H9 (cell line): ENCODE data around the gene HLF. TPM values are rescaled to one million over a fixed set of nuclear protein-coding genes. Genes with fewer than 3 reads are reported as not detected.

Source experiments
- DNase-seq: peaks from one replicate; pipeline ENCODE4 v3.0.0-alpha.2; 2017
- H2AFZ ChIP-seq: one replicate; pipeline ENCODE4 v1.6.1; 2013; ENCODE audit warnings: mild to moderate bottlenecking, low read length, control low read depth, moderate library complexity
- H2AK5ac ChIP-seq: 2 replicates; pipeline ENCODE4 v1.6.1; 2013; ENCODE audit warnings: low read length, control low read depth, mixed read lengths; ENCODE audit not compliant: insufficient read length
- H2BK120ac ChIP-seq: one replicate; pipeline ENCODE4 v1.6.1; 2013; ENCODE audit warnings: low read depth, mild to moderate bottlenecking, low read length, control low read depth, inconsistent platforms; ENCODE audit not compliant: poor library complexity, severe bottlenecking
- H2BK12ac ChIP-seq: 2 replicates; pipeline ENCODE4 v1.6.1; 2013; ENCODE audit warnings: low read length, control low read depth, mixed read lengths, low read depth; ENCODE audit not compliant: insufficient read length
- H2BK15ac ChIP-seq: 2 replicates; pipeline ENCODE4 v1.6.1; 2013; ENCODE audit warnings: low read depth, low read length, control low read depth
- H2BK20ac ChIP-seq: one replicate; pipeline ENCODE4 v1.6.1; 2013; ENCODE audit warnings: low read depth, mild to moderate bottlenecking, low read length, control low read depth, inconsistent platforms; ENCODE audit not compliant: poor library complexity, severe bottlenecking
- H2BK5ac ChIP-seq: 2 replicates; pipeline ENCODE4 v1.6.1; 2013; ENCODE audit warnings: low read length, control low read depth, mixed read lengths; ENCODE audit not compliant: insufficient read length
- H3K14ac ChIP-seq: 2 replicates; pipeline ENCODE4 v1.6.1; 2013; ENCODE audit warnings: low read length, control low read depth; ENCODE audit not compliant: insufficient read depth
- H3K18ac ChIP-seq: 2 replicates; pipeline ENCODE4 v1.6.1; 2013; ENCODE audit warnings: low read depth, mild to moderate bottlenecking, mixed read lengths, low read length, control low read depth; ENCODE audit not compliant: insufficient read length
- H3K23ac ChIP-seq: 2 replicates; pipeline ENCODE4 v1.6.1; 2013; ENCODE audit warnings: low read length, control low read depth, mixed read lengths, low read depth; ENCODE audit not compliant: insufficient read length
- H3K23me2 ChIP-seq: 2 replicates; pipeline ENCODE4 v1.6.1; 2013; ENCODE audit warnings: low read depth, mild to moderate bottlenecking, mixed read lengths, low read length, control low read depth; ENCODE audit not compliant: insufficient read length, poor library complexity, severe bottlenecking
- H3K27ac ChIP-seq: 2 replicates; pipeline ENCODE4 v1.5.1; 2013; ENCODE audit warnings: low read length, control low read depth, mixed read lengths, low read depth; ENCODE audit not compliant: insufficient read length
- H3K27me3 ChIP-seq: 2 replicates; pipeline ENCODE4 v1.6.1; 2013; ENCODE audit warnings: low read length, control low read depth, inconsistent platforms; ENCODE audit not compliant: insufficient read depth
- H3K4ac ChIP-seq: 2 replicates; pipeline ENCODE4 v1.6.1; 2013; ENCODE audit warnings: low read depth, mild to moderate bottlenecking, control low read depth, inconsistent platforms, low read length, moderate library complexity
- H3K4me1 ChIP-seq: 2 replicates; pipeline ENCODE4 v1.6.1; 2013; ENCODE audit warnings: low read length, control low read depth, inconsistent platforms; ENCODE audit not compliant: insufficient read depth
- H3K4me2 ChIP-seq: 2 replicates; pipeline ENCODE4 v1.6.1; 2013; ENCODE audit warnings: low read length, control low read depth, mixed read lengths; ENCODE audit not compliant: insufficient read length, insufficient read depth
- H3K56ac ChIP-seq: 2 replicates; pipeline ENCODE4 v1.6.1; 2013; ENCODE audit warnings: low read depth, mild to moderate bottlenecking, mixed read lengths, low read length, control low read depth; ENCODE audit not compliant: insufficient read length
- H3K79me1 ChIP-seq: 2 replicates; pipeline ENCODE4 v1.6.1; 2013; ENCODE audit warnings: low read depth, mild to moderate bottlenecking, moderate library complexity, low read length, control low read depth, inconsistent platforms; ENCODE audit not compliant: insufficient read depth, poor library complexity, severe bottlenecking
- H3K79me2 ChIP-seq: 2 replicates; pipeline ENCODE4 v1.6.1; 2013; ENCODE audit warnings: low read length, control low read depth, inconsistent platforms; ENCODE audit not compliant: insufficient read depth
- H3K9ac ChIP-seq: 2 replicates; pipeline ENCODE4 v1.6.1; 2013; ENCODE audit warnings: low read length, control low read depth, mixed read lengths; ENCODE audit not compliant: insufficient read length; ENCODE audit errors: extremely low read depth
- H3K9me3 ChIP-seq: one replicate; pipeline ENCODE4 v1.6.1; 2013; ENCODE audit warnings: low read depth, low read length, inconsistent platforms; ENCODE audit not compliant: control insufficient read depth
- H3T11ph ChIP-seq: one replicate; pipeline ENCODE4 v1.6.1; 2013; ENCODE audit warnings: mild to moderate bottlenecking, low read length, control low read depth, inconsistent platforms
- H4K20me1 ChIP-seq: one replicate; pipeline ENCODE4 v1.6.1; 2013; ENCODE audit not compliant: control insufficient read depth, insufficient read length, insufficient read depth
- H4K5ac ChIP-seq: 2 replicates; pipeline ENCODE4 v1.6.1; 2013; ENCODE audit warnings: low read depth, mild to moderate bottlenecking, mixed read lengths, low read length, control low read depth; ENCODE audit not compliant: insufficient read length
- H4K8ac ChIP-seq: replicated peaks from 2 replicates; pipeline ENCODE4 v1.6.1; 2013; ENCODE audit warnings: low read length, control low read depth, mixed read lengths, low read depth; ENCODE audit not compliant: insufficient read length
- H4K91ac ChIP-seq: 2 replicates; pipeline ENCODE4 v1.6.1; 2013; ENCODE audit warnings: low read depth, mild to moderate bottlenecking, moderate library complexity, mixed read lengths, low read length, control low read depth; ENCODE audit not compliant: insufficient read length
- H3K27ac Mint-ChIP-seq, 3 experiments: 2 replicates in 2 of 3; 3 replicates in 1 of 3; pipeline ENCODE4 v1.8.0; 2020 to 2021; ENCODE audit warnings: mixed read lengths in 3 of 3, mild to moderate bottlenecking in 1 of 3, moderate library complexity in 1 of 3
- H3K27me3 Mint-ChIP-seq: 2 replicates; pipeline ENCODE4 v1.8.0; 2021; ENCODE audit warnings: low read depth, mild to moderate bottlenecking, moderate library complexity, mixed read lengths
- H3K36me3 Mint-ChIP-seq, 3 experiments: 2 replicates in 2 of 3; 3 replicates in 1 of 3; pipeline ENCODE4 v1.8.0; 2020 to 2021; ENCODE audit warnings: low read depth in 3 of 3, mixed read lengths in 3 of 3; ENCODE audit not compliant: insufficient read depth in 1 of 3
- H3K4me1 Mint-ChIP-seq, 2 experiments: 2 replicates each; pipeline ENCODE4 v1.8.0; 2020; ENCODE audit warnings: mixed read lengths in 2 of 2
- H3K4me3 Mint-ChIP-seq, 2 experiments: 2 replicates in 1 of 2; 3 replicates in 1 of 2; pipeline ENCODE4 v1.8.0; 2020 to 2021; ENCODE audit warnings: mild to moderate bottlenecking in 2 of 2, mixed read lengths in 2 of 2, moderate library complexity in 1 of 2
- H3K9me3 Mint-ChIP-seq, 2 experiments: 2 replicates in 1 of 2; 3 replicates in 1 of 2; pipeline ENCODE4 v1.8.0; 2020; ENCODE audit warnings: mild to moderate bottlenecking in 2 of 2, mixed read lengths in 2 of 2, moderate library complexity in 1 of 2
- WGBS: extraction: QIAGEN DNeasy Blood & Tissue Kit; methylation state at CpG from one replicate; pipeline ENCODE4 v1.1.7; 2013; ENCODE audit warnings: missing lambda C conversion rate, low lambda C conversion rate, mixed read lengths; ENCODE audit not compliant: insufficient read length; ENCODE audit errors: extremely low coverage; 5-methylcytosine and 5-hydroxymethylcytosine counted together
- total RNA-seq: library from RNA; stranded (reverse); gene quantifications from 2 replicates; pipeline ENCODE4 v1.2.1, GENCODE V29; 2021
- TF ChIP-seq, protein P1 (sequence below): fragments of 200-600 bp; sonication (generic); conservative IDR thresholded peaks from 3 replicates; pipeline ENCODE4 v1.8.0; 2021; ENCODE audit warnings: antibody characterized with exemption, mild to moderate bottlenecking

Gene HLF
- total RNA-seq, 1 experiment from 2014 or later: 0.17 TPM

DNA sequence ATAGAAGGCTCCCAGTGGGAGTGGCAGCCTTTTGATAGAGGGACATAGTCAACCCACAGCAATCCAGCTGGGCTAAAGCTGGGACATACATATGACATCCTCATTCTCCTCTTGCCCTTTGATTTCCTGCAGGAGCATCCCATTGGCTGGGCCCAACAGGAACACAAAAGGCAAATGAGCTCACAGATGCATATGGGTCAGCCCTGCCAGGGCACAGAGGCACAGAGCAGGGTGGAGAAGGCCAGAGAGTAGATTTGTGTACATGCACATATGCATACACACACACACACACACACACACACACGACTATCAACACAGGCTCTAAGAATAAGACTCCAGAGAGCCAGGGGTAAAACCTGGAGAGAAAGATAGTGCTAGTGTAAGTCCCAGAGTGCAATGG, 98.3 kb downstream of the HLF start:
- H3K27ac Mint-ChIP-seq: no peak overlapping the region
- no peak overlapping the region for H3K56ac ChIP-seq
- TF ChIP-seq, protein P1, sequence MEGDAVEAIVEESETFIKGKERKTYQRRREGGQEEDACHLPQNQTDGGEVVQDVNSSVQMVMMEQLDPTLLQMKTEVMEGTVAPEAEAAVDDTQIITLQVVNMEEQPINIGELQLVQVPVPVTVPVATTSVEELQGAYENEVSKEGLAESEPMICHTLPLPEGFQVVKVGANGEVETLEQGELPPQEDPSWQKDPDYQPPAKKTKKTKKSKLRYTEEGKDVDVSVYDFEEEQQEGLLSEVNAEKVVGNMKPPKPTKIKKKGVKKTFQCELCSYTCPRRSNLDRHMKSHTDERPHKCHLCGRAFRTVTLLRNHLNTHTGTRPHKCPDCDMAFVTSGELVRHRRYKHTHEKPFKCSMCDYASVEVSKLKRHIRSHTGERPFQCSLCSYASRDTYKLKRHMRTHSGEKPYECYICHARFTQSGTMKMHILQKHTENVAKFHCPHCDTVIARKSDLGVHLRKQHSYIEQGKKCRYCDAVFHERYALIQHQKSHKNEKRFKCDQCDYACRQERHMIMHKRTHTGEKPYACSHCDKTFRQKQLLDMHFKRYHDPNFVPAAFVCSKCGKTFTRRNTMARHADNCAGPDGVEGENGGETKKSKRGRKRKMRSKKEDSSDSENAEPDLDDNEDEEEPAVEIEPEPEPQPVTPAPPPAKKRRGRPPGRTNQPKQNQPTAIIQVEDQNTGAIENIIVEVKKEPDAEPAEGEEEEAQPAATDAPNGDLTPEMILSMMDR: no peak
- no peaks in the 10 kb centered on the region for H3K9me3 ChIP-seq
- H2BK20ac ChIP-seq: no peak overlapping the region
- H4K91ac ChIP-seq: no peak overlapping the region
- WGBS: no CpG with 5 or more reads among the region's 1 CpG
- H3K14ac ChIP-seq: no peak overlapping the region
- H3K79me2 ChIP-seq: no peaks in the 10 kb centered on the region
- no peaks in the 10 kb centered on the region for H3K23me2 ChIP-seq
- no peak overlapping the region for H3K18ac ChIP-seq
- no peak overlapping the region for H3K9ac ChIP-seq
- no peak overlapping the region for H4K5ac ChIP-seq
- H3K27me3 ChIP-seq: no peaks in the 10 kb centered on the region
- no peaks in the 10 kb centered on the region for H3K27me3 Mint-ChIP-seq
- peaks cover 23 to 27% of the 10 kb centered on the region in 2 experiments for H3K4me1 Mint-ChIP-seq
- H2BK5ac ChIP-seq: no peak overlapping the region
- H3K4ac ChIP-seq: no peak overlapping the region
- no peak overlapping the region for H4K8ac ChIP-seq
- H3K27ac ChIP-seq: no peak overlapping the region
- H3K9me3 Mint-ChIP-seq: peaks cover 8 to 10% of the 10 kb centered on the region in 2 experiments
- H2BK12ac ChIP-seq: no peak overlapping the region
- H3K4me3 Mint-ChIP-seq: no peak overlapping the region
- H3K4me1 ChIP-seq: no peaks in the 10 kb centered on the region
- H2BK120ac ChIP-seq: no peak overlapping the region
- H3T11ph ChIP-seq: no peak overlapping the region
- no peak overlapping the region for H2BK15ac ChIP-seq
- DNase-seq: no peak
- H3K79me1 ChIP-seq: no peaks in the 10 kb centered on the region
- H2AFZ ChIP-seq: no peak overlapping the region
- no peak overlapping the region for H3K4me2 ChIP-seq
- H3K36me3 Mint-ChIP-seq: peaks cover 0 to 10% (median 0%) of the 10 kb centered on the region in 3 experiments; a peak in 3 of 7 replicates
- H2AK5ac ChIP-seq: no peak overlapping the region
- H4K20me1 ChIP-seq: no peaks in the 10 kb centered on the region
- H3K23ac ChIP-seq: no peak overlapping the region
